OCI-M2 (cell line): ENCODE measurements around the gene OR8G5.
"Not testable (repeated sequence)": the region's sequence is repeated elsewhere in the genome, so short reads cannot be mapped to it uniquely, and the experiment has no call there.

ENCODE experiments used
- DNase-seq: peaks from one replicate; lab custom pipeline; 2025; ENCODE audit not compliant: unreplicated experiment; lab: John Stamatoyannopoulos, UW

The OR8G5 gene

DNA sequence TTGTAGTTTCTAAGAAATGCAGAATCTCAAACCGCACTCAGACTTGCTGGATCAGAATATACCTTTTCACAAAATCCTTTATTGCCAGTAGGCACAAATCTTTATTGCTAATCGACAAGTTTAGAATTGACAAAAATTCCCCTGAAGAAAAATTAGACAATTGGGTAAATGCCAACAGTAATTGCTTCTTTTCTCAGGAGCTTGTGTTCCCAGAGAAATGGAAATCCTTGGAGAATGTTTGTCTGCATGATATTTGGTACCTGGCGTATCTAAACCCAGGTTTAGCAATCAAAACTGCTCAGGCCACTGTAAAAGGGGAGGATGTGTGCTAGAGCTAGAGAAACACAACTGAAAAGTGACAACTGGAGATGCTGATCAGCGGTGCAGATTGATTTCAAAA lies at the start of gene OR8G5:
TSS of gene OR8G5 (plus strand) at position 301 of the 400 bp plus-strand sequence. CDS start 8,556 bp downstream, outside the sequence.
- DNase-seq = no peak

- no peak for DNase-seq
These were observed 48.9 kb upstream of the OR8G5 start for GRCh38 chr11:124207102-124207792.

DNA sequence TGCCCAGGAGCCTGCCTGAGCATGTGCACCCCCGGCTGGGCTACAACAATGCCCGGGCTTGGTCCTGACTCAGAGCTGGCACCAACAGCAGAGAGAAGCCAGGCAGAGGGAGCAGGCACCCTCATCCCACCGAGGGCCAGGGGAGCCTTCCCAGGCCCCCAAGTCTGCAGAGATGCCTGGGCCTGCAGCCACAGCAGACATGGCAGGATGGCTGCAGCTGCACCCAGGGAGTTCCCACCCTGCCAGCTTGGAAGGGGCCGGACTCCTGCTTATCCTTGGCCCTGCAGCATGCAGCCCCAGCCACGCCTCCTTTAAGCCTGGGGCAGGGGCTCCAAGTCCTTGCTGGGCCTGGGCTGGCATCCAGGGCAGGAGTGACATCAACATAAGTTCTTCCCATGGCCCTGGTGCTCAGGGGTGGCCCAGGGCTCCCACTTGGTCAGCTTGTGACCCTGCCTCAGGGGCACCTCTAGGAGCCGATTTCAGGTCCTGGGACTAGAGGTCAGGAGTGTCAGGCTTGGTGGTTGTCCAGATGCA lies 46.3 kb upstream of the OR8G5 start:
- DNase-seq = no peak

DNA sequence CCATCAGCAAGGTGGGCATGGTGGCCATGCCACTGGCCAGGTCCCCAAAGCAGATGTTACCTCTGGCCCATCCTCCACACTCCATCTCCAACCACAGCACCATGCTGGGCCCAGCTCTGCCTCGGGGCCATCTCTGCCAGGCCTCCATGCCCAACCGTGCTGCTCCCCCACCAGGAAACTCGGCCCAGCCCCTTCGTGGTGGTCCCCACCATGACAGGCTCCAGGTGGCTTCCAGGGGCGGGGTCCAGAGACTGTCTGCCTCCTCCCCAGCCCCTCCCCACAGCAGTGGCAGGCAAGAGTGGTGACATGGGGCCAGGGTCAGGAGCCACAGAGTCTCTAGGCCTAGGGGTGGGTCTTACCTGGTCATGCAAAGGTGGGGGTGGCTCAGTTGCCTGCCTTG lies 45.8 kb upstream of the OR8G5 start:
- DNase-seq = no peak

DNA sequence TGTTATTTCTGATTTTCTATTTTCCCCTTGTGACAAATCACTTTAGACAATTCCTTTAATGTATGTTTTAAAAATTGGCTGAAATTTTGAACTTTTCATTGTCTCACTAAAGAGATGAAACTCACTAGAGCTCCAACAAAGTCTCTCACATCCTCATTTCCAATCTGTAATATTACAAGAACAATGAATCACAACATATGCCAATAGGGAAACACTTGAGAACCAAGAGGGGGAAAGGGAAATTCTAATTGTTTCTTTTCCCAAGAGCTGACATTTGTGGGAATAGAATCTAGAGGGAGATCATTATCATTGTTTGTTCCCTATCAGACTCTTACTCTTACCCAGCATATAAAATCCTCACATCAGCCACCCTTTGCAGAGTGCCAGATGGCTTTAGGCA lies 44.9 kb upstream of the OR8G5 start:
- no peak for DNase-seq

DNA sequence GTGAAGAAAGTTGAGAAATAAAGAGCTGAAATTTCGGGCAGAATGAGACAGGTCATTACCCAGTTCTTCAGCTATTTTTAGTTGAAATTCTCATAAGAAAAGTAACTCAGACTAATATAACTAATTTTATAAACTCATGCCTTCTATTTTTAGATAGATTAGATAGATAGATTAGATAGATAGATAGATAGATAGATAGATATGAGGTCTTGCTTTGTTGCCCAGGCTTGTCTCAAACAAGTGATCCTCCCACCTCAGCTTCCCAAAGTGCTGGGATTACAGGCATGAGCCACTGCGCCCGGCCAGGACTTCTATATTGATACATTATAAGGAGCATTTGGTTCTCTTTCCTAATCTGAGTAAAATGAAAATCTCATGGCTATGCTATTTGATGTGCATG lies 42.1 kb upstream of the OR8G5 start:
- no peak for DNase-seq

DNA sequence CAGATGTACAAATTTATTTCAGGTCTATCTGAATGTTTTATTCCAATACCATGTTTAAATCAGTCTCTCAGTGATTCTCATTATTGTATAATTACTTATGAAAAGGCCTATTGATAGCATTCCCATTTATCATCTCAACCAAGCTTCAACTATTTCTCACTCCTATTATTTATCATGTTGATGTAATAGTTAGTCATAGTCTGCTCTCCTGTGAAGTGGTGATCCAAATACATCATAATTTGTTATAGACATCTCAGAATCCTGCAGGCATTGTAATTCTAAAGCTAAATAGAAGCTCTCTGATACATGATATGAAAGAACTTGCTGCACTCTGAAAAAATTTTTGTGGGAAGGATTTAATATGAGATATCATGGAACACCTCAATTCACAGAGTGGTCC lies 37.0 kb upstream of the OR8G5 start:
- no peak for DNase-seq

GRCh38 chr11:124222407-124222806 lies 33.8 kb upstream of the OR8G5 start:
- no peak for DNase-seq

- not testable (repeated sequence) for DNase-seq
These were observed 31.4 kb upstream of the OR8G5 start for GRCh38 chr11:124224618-124225423.

- DNase-seq = no peak
These were observed 30.7 kb upstream of the OR8G5 start for GRCh38 chr11:124225471-124225870.

GRCh38 chr11:124233376-124233775 lies 22.8 kb upstream of the OR8G5 start:
- no peak for DNase-seq

- no peak for DNase-seq
These were observed 17.7 kb upstream of the OR8G5 start for GRCh38 chr11:124238512-124238911.

DNA sequence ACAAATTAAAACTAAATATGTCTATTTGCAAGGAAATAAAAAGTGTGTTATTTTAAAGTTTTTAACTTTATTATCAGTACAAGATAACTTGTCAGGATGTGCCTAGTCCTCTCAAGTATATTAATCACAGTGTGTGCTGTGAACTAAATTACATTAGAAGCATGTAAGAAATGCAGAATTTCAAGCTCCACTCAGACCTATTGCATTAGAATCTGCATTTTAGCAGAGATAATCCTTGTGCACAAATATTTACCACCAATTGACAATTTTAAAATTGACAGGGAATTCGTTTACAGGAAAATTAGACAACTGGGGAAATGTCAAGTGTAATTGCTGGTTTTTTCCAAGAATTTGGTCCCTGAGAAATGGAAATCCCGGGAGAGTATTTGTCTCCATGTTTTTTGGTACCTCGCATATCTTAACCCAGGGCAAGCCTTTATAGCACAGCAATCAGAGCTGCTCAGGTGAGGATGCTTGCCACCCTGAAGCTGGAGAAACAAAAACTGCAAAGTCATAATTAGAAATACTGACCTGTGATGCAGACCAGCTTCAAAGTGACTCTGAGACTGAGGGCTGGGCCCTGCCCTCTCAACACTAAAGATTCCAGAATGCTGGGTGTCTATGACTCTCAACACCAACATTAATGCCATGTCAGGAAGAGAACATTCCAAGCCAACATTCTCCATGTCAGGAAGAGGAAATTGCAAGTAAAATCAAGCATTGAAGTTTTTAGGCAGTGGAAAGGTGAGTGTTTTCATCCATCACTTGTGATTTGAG lies 15.4 kb upstream of the OR8G5 start, which contains the start of gene OR8G1:
TSS of gene OR8G1 (plus strand) at position 475 of the 777 bp plus-strand sequence. CDS start 8,581 bp downstream, outside the sequence.
- no peak for DNase-seq

- not testable (repeated sequence) for DNase-seq
These were observed 6.3 kb upstream of the OR8G5 start for GRCh38 chr11:124249869-124250268.

GRCh38 chr11:124265041-124265440 lies 8.9 kb downstream of the OR8G5 start:
- DNase-seq = not testable (repeated sequence)

DNA sequence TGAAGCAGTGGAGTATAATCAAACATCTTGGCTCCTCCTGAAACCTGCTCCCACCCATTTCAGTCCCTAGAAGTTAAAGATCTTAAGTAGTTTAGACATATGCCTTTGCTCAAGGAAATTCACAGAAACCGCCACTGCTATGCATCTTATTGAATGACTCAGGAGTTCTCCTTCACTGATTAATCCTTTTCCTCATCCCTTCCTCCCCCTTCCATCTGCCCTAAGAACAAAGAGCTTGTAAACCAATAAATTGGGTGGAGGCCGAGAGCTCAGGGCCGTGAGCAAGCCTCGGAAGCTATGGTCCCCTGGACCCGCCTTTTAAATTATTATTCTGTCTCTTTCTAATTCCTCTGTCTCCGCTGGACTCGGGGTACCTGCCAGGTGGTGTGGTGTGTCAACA lies 14.7 kb downstream of the OR8G5 start:
- not testable (repeated sequence) for DNase-seq

GRCh38 chr11:124274000-124274399 lies 17.8 kb downstream of the OR8G5 start:
- DNase-seq = no peak

DNA sequence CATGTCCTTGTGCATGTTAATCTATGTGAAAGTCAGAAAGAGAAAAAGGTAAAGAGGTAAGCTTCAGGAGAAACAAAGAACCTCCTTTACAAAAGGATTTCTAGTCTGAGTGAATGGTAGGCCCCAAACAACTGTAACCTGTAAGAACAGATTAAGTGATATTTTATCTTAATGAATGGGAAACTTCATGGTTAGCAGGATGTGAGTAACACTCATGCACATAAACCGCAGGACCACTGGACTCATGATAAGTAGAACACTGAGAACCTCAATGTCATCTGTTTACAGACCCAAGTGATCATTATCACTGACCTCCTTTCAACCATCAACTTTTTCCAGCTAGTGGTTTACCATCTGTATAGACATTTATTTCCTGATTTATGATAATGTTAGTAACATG lies 19.9 kb downstream of the OR8G5 start:
- no peak for DNase-seq

GRCh38 chr11:124277207-124277606 lies 21.0 kb downstream of the OR8G5 start:
- no peak for DNase-seq

DNA sequence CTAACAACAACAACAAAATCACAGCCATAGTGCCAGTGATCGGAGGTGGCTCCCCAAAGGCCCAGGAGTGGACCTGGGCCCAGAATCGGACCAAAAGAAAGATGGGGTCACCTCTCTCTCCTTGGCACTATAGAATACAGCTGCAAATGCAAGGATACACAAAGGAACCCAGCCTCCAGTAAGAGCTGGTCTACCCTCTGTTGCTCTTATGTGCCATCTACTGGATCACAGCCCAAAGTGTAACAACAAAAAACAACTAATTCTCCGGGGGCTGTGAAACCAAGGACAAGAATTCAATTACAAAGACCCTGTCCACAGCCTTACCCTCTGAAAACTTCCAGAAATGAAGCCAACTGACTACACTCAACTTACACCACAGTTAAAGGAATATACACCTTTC lies 21.6 kb downstream of the OR8G5 start:
- no peak for DNase-seq

DNA sequence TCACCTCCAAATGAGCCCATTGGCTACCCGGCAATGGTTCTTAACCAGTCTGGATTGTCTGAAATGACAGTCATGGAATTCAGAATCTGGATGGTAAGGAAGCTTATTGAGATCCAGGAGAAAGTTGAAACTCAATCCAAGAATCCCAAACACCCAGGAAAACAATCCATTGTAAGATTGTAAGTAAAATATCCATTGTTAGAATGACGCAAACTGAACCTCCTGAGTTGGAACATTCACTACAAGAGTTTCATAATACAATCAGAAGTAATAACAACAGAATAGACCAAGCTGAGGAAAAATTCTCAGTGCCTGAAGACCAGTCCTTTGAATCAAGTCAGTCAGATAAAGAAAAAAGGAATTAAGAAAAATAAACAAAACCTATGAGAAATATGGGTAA lies 22.1 kb downstream of the OR8G5 start:
- DNase-seq = no peak
